Measurements from ENCODE around the gene RGS9. TPM values are rescaled to one million over a fixed set of nuclear protein-coding genes. Genes with fewer than 3 reads are reported as not detected.

RGS9 gene
- total RNA-seq, 4 donors from 2014 or later = 4.0 to 25.6 (median 7.9) TPM

- Histone ChIP-seq H3K36me3 (no peaks in the 10 kb centered on the region), H3K27ac (no peak overlapping the region), H3K4me1 (no peaks in the 10 kb centered on the region), H3K4me3 (no peak overlapping the region), H3K9me3 (no peaks in the 10 kb centered on the region), H3K27me3 (no peaks in the 10 kb centered on the region)
- DNase-seq = no peak
- TF ChIP-seq CTCF (IDR thresholded peaks at IDR 0.05) (no peak), POLR2A (IDR thresholded peaks at IDR 0.05) (no peak)
These were observed 54.9 kb downstream of the RGS9 start for GRCh38 chr17:65191811-65192740.

- Histone ChIP-seq H3K4me3 (no peak overlapping the region), H3K9me3 (no peaks in the 10 kb centered on the region), H3K27ac (no peak overlapping the region), H3K36me3 (no peaks in the 10 kb centered on the region), H3K27me3 (no peaks in the 10 kb centered on the region), H3K4me1 (no peaks in the 10 kb centered on the region)
- no peak for TF ChIP-seq CTCF (IDR thresholded peaks at IDR 0.05)
- no peak for TF ChIP-seq POLR2A (IDR thresholded peaks at IDR 0.05)
- no peak for DNase-seq
These were observed 56.1 kb downstream of the RGS9 start for GRCh38 chr17:65193305-65193704.

- no peaks in the 10 kb centered on the region for H3K4me1 ChIP-seq
- H3K27ac ChIP-seq = no peak overlapping the region
- no peak overlapping the region for H3K4me3 ChIP-seq
- DNase-seq = no peak
- H3K27me3 ChIP-seq = no peaks in the 10 kb centered on the region
- no peaks in the 10 kb centered on the region for H3K36me3 ChIP-seq
- no peak for TF ChIP-seq POLR2A (IDR thresholded peaks at IDR 0.05)
- TF ChIP-seq CTCF (IDR thresholded peaks at IDR 0.05) = no peak
- H3K9me3 ChIP-seq = no peaks in the 10 kb centered on the region
These were observed 56.6 kb downstream of the RGS9 start for GRCh38 chr17:65193716-65194293.

GRCh38 chr17:65194670-65195334 lies 57.6 kb downstream of the RGS9 start:
- Histone ChIP-seq H3K4me3 (no peak overlapping the region), H3K27me3 (no peaks in the 10 kb centered on the region), H3K27ac (no peak overlapping the region), H3K9me3 (no peaks in the 10 kb centered on the region), H3K36me3 (no peaks in the 10 kb centered on the region), H3K4me1 (no peaks in the 10 kb centered on the region)
- TF ChIP-seq POLR2A (IDR thresholded peaks at IDR 0.05) (no peak), CTCF (IDR thresholded peaks at IDR 0.05) (no peak)
- DNase-seq = no peak

- no peaks in the 10 kb centered on the region for H3K36me3 ChIP-seq
- no peak overlapping the region for H3K27ac ChIP-seq
- no peak overlapping the region for H3K4me3 ChIP-seq
- H3K27me3 ChIP-seq = no peaks in the 10 kb centered on the region
- TF ChIP-seq POLR2A (IDR thresholded peaks at IDR 0.05) (no peak), CTCF (IDR thresholded peaks at IDR 0.05) (no peak)
- H3K9me3 ChIP-seq = no peaks in the 10 kb centered on the region
- DNase-seq = no peak
- no peaks in the 10 kb centered on the region for H3K4me1 ChIP-seq
These were observed 58.5 kb downstream of the RGS9 start for GRCh38 chr17:65195716-65196115.

All from Peyer's patch (tissue), 4 donors.